NCI-H82 treated with DMSO at 0.1 percent for 48 hours (cell line): ENCODE results near the gene RALGPS1.
A peak's percentile ranks its signal among the peaks of the same experiment; 100 is the strongest.

ENCODE experiments used
- DNase-seq: peaks from one replicate; lab custom pipeline; 2025; ENCODE audit not compliant: unreplicated experiment; lab: John Stamatoyannopoulos, UW

RALGPS1 gene

DNA sequence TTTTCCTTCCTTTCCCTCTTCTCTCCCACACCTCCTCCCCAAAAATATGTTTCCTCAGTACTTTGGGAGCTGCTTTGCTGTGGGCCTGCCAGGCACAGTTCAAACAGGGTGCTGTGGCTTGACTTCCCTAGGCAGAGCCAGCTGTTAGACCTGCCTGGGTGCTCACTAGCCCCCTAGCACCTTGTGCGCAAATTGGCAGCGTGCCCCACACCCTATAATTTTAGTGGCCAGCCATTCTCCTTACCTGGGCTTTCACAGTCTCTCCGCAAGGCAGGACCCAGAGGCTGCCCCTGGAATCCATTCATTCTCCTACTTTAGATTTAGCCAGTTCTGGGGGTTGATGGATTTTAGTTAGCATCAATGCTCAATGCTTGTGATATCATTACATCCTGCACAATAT lies 135.6 kb downstream of the RALGPS1 start:
- DNase-seq: no peak

DNA sequence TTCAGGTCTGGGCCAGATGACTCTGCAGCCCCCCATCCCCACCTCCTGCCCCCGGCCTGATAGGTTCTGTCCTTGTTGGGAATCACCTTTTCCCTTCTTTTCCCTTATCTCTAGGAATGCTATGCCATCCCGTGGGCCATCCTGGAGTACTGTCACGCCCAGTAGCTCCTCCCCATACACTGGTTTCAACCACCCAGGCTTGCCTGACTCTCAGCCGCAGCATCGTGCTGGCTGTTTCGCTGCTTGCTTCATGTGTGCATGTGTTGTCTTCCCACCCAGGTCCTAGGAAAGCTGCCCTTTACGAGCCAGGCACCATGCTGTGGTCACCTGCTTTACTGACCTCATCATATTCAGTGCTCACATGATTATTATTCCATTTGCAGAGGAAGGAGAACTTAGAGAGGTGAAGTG lies 136.0 kb downstream of the RALGPS1 start:
- no peak for DNase-seq

DNA sequence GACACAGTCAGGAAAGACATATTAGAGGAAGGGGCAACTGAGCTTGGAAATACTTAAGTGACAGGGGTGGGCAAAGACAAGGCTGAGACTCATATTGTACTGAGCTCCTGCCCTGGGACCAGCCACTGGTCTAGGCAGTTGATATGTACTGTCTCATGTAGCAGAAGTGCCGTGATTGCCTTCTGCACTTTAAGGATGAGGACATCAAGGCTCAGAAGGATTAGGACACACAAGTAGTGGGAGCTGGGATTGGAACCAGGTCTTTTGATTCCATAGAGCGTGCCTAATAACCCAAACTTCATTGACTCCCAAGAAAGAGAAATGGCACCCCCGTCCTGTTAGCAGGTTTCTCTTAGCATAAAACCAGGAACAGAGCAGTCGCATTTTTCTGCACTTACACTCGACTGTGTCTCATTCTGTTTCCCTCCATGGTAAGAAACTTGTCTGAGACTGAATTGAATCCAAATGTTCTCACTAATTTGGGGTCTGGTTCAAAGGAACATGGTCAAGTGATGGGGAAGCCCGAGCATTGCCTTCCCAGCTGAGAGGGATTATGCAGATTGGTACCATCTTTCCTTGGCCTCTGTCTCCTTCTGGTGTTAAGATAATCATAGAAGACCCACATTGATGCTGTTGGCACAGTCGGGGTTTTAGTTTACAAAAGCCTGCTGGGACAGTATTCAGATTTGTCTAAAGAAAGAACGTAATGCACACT lies 137.5 kb downstream of the RALGPS1 start:
- no peak for DNase-seq

DNA sequence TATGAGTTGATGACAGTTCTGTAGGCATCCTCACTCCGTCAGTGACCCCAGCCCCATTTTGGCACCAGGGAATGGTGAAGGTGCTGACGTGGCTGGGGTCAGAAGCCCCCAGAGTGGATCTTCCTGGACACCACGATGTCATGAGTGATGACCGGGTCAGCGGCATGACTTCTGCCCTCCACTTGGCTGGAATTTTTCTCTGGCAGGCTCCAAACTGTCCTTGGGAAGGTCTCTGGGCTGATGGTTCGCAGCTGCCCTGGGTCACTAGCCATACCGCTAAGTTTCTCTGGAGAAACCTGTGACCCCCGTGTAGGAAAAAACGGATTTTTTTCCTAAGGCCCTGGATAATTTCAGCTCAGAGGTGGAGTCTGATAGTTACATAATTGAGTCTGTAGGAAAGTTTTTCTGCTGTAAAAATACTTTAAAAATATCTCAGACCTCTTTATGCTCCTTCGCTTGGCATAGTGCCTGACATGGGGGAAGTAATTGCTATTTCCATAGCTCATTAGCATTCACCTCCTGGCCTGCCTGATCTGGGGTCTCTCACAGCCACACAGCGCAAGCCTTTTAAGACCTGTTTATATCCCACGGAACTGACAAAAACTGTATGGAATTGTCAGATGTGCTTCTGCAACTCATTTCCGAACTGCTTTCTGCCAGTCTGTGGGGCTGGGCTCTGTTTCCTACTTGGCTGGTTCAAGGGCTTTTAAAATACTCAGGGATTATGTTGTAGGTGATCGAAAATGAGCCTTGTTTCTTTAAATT lies 138.7 kb downstream of the RALGPS1 start:
- DNase-seq: no peak

DNA sequence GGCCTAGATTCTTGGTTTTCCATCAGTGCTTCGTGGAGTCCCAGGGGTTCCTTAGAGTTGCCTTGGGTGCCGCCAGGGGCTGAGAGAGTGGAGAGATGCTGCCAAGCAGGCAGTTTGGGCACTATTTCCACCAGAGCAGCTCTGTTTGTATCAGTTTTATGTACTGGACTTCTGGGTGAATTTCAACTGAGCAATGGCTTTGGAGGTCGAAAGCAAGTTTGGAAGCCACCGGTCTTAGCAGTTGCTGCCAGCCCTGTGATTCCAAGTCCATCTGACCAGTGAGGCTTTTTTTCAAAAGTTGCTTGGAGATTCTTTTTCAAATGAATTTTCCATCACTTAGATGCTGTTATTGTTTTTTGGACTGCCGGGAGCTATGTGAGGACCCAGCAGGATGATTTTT lies 139.4 kb downstream of the RALGPS1 start:
- no peak for DNase-seq

DNA sequence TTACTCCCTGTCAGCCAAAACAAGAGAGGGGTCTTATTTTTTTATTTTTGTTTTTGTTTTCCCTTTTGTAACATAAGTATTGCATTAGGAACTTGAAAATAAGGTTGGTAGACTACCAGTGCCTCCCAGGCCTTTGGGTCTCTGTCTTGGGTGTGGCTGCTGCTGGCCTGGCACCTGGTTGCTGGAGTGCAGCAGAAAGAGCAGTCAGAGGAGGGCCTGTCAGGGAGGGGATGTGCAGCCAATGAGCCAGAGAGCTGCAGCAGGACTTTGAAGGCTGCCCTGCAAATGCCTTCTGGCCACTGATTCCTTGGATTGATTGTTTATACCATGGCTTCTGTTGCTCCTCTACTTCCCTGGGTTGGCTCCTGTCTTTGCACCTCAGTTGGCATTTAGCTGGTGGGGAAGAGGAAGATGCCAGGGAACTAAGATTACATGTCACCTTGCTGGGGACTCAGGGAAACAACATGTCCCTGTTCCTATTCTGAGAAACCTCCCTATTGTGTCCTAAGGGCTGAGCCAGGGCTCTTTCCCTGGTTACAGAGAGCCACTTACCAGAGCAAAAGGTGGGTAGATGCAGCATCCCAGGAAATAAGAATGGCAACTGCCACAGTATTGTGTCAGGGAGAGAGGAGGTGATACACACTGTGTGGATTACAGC lies 141.3 kb downstream of the RALGPS1 start:
- no peak for DNase-seq

DNA sequence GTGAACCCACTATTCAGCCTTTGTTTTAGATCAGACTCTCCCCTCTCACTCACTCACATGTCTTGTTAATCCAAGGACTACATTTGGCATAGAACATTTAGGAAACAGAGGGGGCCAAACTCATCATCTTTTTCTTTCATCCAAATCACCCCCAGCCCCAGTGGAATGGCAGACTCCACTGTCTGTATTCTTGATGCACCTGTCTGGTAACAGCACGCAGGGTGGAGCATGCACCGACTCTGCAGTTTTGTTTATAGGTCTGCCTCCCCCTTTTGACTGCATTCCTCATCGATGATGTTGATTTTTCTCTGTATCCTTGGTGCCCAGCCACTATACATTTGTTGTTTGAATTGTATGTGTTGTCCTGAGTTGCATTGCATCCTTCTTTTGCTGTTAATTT lies 141.9 kb downstream of the RALGPS1 start:
- DNase-seq: no peak

DNA sequence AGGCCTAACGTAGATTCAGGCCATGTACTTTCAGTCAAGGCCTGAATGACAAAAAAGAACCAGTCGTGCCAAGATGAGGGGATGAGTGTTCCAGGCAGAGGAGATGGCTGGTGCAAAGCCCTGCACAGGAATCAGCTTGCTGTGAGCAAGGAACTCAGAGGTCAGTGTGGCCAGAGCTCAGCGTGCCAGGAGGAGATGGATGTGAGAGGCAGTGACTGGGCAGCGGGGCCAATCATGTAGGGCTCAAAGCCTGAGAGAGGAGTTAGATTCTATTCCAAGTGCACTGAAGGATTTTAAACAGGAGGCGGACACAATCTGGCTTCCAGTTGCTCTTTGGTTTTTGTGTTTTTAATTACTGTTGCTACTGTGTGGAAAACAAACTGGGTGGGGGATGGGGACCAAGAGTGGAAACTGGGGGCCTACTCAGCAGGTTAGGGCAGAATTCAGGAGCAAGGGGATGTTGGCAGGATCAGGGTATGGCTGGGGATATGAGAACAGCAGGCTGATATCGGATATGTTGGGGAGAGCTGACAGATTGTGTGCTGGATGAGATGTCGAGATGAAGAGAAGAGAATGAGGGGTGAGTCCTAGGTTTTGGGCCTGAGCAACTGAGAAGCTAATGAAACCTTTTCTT lies 143.5 kb downstream of the RALGPS1 start:
- DNase-seq: no peak

DNA sequence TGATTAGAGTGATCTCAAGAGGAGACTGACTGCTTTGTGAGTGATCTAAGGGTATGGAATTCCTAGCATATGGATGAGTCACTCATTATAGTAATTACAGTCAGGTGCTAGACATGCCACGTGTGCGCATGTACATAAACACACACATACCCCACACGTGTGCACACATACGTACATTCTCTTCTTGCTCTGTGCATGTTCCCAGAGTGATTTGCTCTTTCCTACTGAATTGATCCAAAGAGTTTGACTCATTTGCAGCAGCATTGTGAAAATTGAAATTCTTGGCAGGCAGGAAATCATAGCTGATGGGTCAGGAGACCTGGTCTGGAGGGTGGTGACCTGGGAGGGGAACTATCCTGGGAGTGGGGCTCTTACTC lies 144.1 kb downstream of the RALGPS1 start:
- no peak for DNase-seq

DNA sequence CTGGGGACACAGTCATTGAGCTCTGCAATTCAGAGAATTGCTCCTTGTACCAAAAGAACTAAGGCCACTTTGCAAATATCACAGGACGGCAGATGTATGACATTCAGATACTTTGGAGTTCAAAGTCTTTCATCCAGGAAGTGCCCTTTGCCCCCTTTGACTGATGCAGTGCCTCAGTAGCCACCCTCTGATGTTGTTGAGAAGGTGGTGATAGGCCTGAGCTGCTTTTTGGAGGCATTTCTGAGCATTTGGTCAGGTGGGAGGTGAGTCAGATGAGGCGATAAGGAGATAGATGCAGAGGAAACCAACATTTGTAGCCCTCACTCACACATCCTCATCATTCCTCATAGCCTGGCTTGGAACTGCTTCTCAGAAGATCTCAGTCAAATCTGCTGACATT lies 144.4 kb downstream of the RALGPS1 start:
- no peak for DNase-seq

DNA sequence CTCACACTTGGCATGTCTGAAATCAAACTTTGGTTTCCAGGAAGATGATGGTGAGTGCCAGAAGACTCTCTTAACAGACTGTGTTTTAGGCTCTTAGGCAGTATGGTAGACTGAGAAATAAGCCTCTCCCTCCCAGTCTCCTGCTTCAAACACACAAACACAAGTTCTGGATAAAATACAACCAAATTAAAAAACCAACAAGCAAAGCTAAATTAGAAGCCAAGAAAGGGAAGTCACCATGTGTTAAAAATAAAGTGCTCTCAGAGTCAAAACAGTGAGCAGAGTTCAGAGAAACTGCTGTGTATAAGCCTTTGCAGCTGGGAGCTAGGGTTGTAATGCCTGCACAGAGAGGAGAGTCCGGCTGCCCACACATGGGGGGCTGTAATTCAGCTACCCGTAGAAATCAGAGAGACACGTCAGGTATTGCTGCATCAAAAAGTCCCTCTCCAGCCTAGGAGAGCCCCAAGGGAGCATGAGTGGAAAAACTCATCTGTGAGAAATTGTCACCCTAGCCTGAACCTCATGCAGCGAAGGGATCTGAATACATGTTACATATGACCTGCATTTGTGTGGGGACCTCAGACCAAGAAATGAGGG lies 145.3 kb downstream of the RALGPS1 start:
- no peak for DNase-seq

DNA sequence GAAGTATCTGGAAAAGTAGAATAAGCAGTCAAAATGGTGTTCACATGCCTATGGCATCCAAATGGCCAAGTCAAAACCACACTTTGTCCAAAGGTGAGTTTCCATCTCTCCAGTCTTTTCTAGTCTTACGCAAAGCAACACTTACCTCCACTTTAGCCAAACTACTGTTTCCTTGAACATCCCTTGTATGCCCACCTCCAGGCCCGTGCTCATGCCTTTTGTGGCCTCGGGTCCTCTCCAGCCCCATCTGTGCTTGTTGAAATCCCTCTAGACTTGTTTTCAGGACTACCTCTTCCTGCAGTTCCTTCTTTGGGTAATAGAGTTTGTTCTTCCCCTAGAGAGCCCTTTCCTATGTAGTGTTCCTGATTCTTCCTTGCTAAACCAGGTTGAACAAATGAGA lies 146.8 kb downstream of the RALGPS1 start:
- DNase-seq: no peak

DNA sequence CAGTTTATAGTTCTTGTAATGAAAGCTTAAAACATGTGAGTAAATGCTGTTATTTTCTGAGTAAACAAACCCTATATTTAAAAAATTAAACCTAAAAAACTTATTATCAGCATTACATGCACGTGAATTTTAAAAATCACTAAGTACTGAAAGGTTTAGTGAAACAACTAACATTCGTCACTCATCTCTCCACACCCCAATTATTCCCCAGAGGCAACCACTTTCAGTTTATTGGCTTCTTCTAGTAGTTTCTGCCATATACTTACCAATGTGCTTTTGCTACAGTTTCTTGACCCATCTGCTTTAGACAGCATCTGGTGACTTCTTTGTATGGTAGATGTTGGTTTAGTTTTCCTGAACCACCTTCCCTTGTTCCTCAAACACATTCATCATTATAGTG lies 149.8 kb downstream of the RALGPS1 start:
- no peak for DNase-seq

DNA sequence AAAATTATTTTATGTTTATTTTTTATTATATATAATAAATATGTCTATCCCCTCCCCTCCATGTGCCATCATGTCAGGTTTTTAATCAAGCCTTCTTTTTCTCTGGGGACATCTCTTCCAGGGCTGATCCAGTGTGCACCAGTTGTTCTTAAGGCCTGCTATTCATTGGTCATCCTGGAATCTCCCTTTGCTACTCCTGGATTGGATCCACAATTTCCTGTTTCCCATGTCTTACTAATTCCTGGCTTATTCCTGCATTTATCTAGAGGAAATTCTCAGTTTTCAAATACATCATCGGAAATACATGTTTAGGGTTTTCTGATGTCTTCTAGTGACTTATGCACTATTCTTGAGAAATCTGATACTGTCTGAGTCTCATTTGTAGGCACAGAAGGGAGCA lies 151.0 kb downstream of the RALGPS1 start:
- no peak for DNase-seq

DNA sequence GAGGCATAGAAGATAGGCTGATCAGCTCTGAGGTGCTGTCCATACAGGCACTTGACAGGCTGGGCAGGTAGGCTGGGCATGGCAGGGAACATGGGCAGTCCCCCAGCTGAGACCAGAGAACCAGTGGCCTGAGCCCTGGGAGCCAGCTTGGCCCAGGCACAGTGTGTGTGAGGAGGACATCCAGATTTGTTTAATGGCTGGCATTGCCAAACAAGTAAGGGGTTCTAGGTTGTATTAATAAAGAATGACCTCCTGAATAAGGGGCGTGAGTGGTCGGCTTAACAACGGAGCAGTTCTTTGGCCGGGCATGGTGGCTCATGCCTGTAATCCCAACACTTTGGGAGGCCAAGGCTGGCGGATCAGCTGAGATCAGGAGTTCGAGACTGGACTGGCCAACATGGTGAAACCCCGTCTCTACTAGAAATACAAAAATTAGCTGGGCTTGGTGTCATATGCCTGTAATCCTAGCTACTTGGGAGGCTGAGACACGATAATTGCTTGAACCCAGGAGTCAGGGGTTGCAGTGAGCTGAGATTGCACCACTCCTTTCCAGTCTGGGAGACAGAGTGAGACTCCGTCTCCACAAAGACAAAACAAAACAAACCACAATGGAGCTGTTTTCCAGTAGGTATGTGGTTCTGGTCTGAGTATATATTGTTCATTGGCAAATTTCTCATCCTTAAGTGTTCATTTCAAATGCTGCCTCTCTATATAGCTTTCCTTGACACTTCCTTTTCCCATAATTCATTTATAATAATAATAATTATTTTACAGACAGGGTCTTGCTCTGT lies 151.7 kb downstream of the RALGPS1 start:
- no peak for DNase-seq

DNA sequence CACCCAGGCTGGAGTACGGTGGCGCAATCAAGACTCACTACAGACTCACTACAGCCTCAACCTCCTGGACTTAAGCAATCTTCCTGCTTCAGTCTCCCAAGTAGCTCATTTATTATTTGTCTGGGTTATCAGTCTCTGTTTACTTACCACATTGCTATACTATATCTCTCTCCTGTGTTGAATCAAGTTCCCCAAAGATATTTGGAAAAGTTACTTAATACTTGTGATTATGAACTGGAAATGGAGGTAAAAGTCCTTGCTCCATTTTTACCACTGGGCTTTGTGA lies 152.2 kb downstream of the RALGPS1 start:
- DNase-seq: no peak

DNA sequence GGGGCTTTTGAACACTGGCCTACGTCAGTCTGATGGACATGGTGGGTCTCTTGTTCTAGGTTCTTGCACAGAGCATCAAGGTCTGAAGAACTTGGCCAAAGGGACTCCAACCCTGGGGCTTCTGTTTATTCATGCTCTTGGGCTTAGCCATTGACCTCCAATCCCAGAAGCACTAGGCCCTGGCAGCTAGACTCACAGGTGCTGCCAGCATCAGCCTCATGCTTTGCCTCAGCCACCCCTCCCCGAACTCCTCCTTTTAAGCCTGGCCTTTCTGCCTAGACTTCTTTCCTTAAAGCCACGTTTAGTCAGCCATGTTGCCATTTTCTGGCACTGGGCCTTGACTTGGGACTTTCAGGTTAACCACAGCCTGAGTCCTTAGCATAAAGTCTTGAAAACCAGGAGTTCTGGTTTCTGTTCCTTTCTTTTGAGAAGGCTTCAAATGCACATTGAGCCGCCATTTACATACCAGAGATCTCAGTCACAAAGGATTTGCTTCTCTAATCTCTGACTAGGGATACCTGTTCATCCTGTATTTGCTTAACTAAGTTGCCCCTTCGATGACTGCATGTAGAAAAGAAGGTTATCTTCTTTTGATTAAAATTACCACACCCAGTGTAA lies 153.1 kb downstream of the RALGPS1 start:
- no peak for DNase-seq

DNA sequence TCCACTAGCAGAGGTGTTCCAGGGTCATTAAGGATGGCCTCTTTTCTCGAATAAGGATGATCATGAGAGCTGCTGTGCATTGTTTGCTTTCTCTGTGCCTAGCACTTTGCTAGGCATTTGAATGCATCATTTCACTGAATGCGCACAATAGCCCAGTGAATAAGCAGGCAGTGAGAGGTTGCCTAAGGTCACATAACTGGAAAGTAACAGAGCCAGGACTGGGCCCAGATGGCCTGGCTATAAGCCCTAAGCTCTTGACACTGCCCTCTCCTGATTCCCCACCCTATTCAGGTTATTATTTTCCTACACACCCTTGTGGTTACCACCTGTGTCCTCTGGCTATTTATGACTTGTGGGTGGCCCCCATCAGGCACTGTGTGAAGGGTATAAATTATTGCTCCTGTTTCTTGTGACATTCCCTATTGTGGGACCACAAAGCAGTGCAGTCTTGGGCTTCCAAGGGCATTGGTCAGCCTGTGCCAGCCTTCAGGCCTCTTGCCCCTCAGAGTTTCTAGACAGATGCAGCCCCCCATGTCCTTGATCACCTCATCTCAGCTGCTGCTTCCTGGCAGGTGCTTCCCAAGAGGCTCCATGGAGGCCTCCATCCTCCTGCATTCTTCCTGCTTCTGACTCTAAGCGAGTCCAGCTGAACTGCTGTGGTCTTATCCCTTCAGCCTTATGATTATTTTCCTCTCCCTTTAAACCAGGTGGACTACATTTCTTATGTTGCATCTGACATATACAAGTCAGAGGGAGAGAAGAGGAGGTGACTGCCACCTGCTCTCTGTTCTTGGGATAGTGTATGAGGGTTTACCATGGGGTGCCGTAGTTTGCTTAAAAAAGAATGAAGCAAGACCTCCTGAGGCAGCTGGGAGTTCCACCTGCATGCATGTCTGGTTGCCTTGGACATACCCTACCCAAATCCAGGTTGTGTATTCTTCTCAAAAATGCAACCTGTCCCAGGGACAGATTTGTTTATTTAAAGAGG lies 160.3 kb downstream of the RALGPS1 start:
- DNase-seq: peak; percentile 25
